HG02678 (cell line): Measurements from ENCODE around the gene MCM6.
"Not testable (repeated sequence)": the region's sequence is repeated elsewhere in the genome, so short reads cannot be mapped to it uniquely, and the experiment has no call there.

Experiments used
- ATAC-seq: cut with Tn5 transposase; IDR thresholded peaks from one replicate; pipeline ENCODE4 v1.9.1; 2021; ENCODE audit warnings: mild to moderate bottlenecking, moderate library complexity; ENCODE audit not compliant: unreplicated experiment

The MCM6 gene

GRCh38 chr2:135876066-135876711 lies at the start of gene MCM6:
Gene MCM6 (minus strand): TSS chr2:135876443. CDS start chr2:135876365, 78 bp downstream.
- peak; percentile 93 for ATAC-seq

- no peak for ATAC-seq
Observed at GRCh38 chr2:135925571-135925970, 49.3 kb upstream of the MCM6 start.

- no peak for ATAC-seq
Observed at GRCh38 chr2:135916207-135916606, 40.0 kb upstream of the MCM6 start.

- ATAC-seq: no peak
Observed at GRCh38 chr2:135914485-135914884, 38.2 kb upstream of the MCM6 start.

- ATAC-seq: no peak
Observed at GRCh38 chr2:135913727-135914365, 37.6 kb upstream of the MCM6 start.

- ATAC-seq: no peak
Observed at GRCh38 chr2:135909976-135910375, 33.7 kb upstream of the MCM6 start.

GRCh38 chr2:135905679-135906078 lies 29.4 kb upstream of the MCM6 start:
- ATAC-seq: no peak

- no peak for ATAC-seq
Observed at GRCh38 chr2:135904341-135904989, 28.2 kb upstream of the MCM6 start.

GRCh38 chr2:135903650-135904049 lies 27.4 kb upstream of the MCM6 start:
- ATAC-seq: no peak

- ATAC-seq: no peak
Observed at GRCh38 chr2:135899567-135899966, 23.3 kb upstream of the MCM6 start.

- no peak for ATAC-seq
Observed at GRCh38 chr2:135898234-135898786, 22.1 kb upstream of the MCM6 start.

GRCh38 chr2:135894930-135895329 lies 18.7 kb upstream of the MCM6 start:
- no peak for ATAC-seq

- ATAC-seq: no peak
Observed at GRCh38 chr2:135893374-135893794, 17.1 kb upstream of the MCM6 start.

- no peak for ATAC-seq
Observed at GRCh38 chr2:135890835-135891234, 14.6 kb upstream of the MCM6 start.

GRCh38 chr2:135890149-135890548 lies 13.9 kb upstream of the MCM6 start:
- no peak for ATAC-seq

GRCh38 chr2:135888587-135888986 lies 12.3 kb upstream of the MCM6 start:
- not testable (repeated sequence) for ATAC-seq

GRCh38 chr2:135885709-135886108 lies 9.5 kb upstream of the MCM6 start:
- ATAC-seq: no peak

- no peak for ATAC-seq
Observed at GRCh38 chr2:135882415-135882814, 6.2 kb upstream of the MCM6 start.

GRCh38 chr2:135876770-135877169 lies 527 bp upstream of the MCM6 start:
- not testable (repeated sequence) for ATAC-seq

- peak; percentile 59 for ATAC-seq
Observed at GRCh38 chr2:135875491-135876065, 665 bp downstream of the MCM6 start.

GRCh38 chr2:135874777-135875365 lies 1.4 kb downstream of the MCM6 start:
- ATAC-seq: no peak
